SK-N-SH treated with all-trans-retinoic acid at 6 μM for 48 hours (cell line): ENCODE measurements around the gene SUGCT.

Experiments
- ATAC-seq: fragments of 200-7000 bp; cut with Tn5 transposase; 3 replicates; pipeline ENCODE4 v1.9.1; 2020; ENCODE audit warnings: mild to moderate bottlenecking, moderate library complexity
- ARNTL ChIP-seq: fragments of 450-650 bp; formaldehyde crosslinking; IDR thresholded peaks from 2 replicates; pipeline ENCODE4 v1.5.0; 2020; ENCODE audit warnings: low read depth, mild to moderate bottlenecking, moderate library complexity, borderline replicate concordance
- BACH2 ChIP-seq: fragments of 250-450 bp; sonication (Bioruptor Pico); IDR thresholded peaks from 2 replicates; pipeline ENCODE4 v1.9.0; 2021; ENCODE audit warnings: mild to moderate bottlenecking, borderline replicate concordance
- CSDC2 ChIP-seq: fragments of 250-450 bp; sonication (Bioruptor Pico); IDR thresholded peaks from 2 replicates; pipeline ENCODE4 v1.5.0; 2020; ENCODE audit warnings: mild to moderate bottlenecking, moderate library complexity
- ESRRG ChIP-seq: fragments of 250-450 bp; sonication (Bioruptor Pico); IDR thresholded peaks from 2 replicates; pipeline ENCODE4 v1.6.1; 2021; ENCODE audit warnings: mild to moderate bottlenecking
- GLIS3 ChIP-seq: fragments of 250-450 bp; sonication (Bioruptor Pico); IDR thresholded peaks from 2 replicates; pipeline ENCODE4 v1.5.0; 2020; ENCODE audit warnings: mild to moderate bottlenecking, moderate library complexity
- OSR1 ChIP-seq: fragments of 250-450 bp; sonication (Bioruptor Pico); IDR thresholded peaks from 2 replicates; pipeline ENCODE4 v1.8.0; 2022; ENCODE audit warnings: moderate library complexity, mild to moderate bottlenecking, inconsistent platforms
- PATZ1 ChIP-seq: fragments of 250-450 bp; sonication (Bioruptor Pico); IDR thresholded peaks from 2 replicates; pipeline ENCODE4 v1.8.0; 2020; ENCODE audit warnings: mild to moderate bottlenecking, moderate library complexity, borderline replicate concordance
- PPARA ChIP-seq: fragments of 250-450 bp; sonication (Bioruptor Pico); IDR thresholded peaks from 2 replicates; pipeline ENCODE4 v1.5.0; 2020; ENCODE audit warnings: mild to moderate bottlenecking, borderline replicate concordance
- RARB ChIP-seq: fragments of 250-450 bp; sonication (Bioruptor Pico); IDR thresholded peaks from 2 replicates; pipeline ENCODE4 v1.8.0; 2021; ENCODE audit warnings: mild to moderate bottlenecking, moderate library complexity
- TCF4 ChIP-seq: fragments of 250-450 bp; sonication (Bioruptor Pico); IDR thresholded peaks from 2 replicates; pipeline ENCODE4 v1.8.0; 2021; ENCODE audit warnings: mild to moderate bottlenecking, moderate library complexity, borderline replicate concordance
- TOX ChIP-seq: fragments of 250-450 bp; sonication (Bioruptor Pico); IDR thresholded peaks from 2 replicates; pipeline ENCODE4 v1.8.0; 2021; ENCODE audit warnings: mild to moderate bottlenecking, moderate library complexity, borderline replicate concordance
- TSHZ2 ChIP-seq: fragments of 250-450 bp; sonication (Bioruptor Pico); IDR thresholded peaks from 2 replicates; pipeline ENCODE4 v1.5.0; 2020; ENCODE audit warnings: mild to moderate bottlenecking, moderate library complexity
- ZC3H10 ChIP-seq: fragments of 250-450 bp; sonication (Bioruptor Pico); IDR thresholded peaks from 2 replicates; pipeline ENCODE4 v1.5.1; 2021; ENCODE audit warnings: mild to moderate bottlenecking, moderate library complexity
- ZNF565 ChIP-seq: fragments of 450-650 bp; formaldehyde crosslinking; conservative IDR thresholded peaks from 2 replicates; pipeline ENCODE4 v1.5.0; 2020; ENCODE audit warnings: low read depth, mild to moderate bottlenecking, moderate library complexity
- ZNF70 ChIP-seq: fragments of 450-650 bp; formaldehyde crosslinking; IDR thresholded peaks from 2 replicates; pipeline ENCODE4 v1.5.0; 2020; ENCODE audit warnings: mild to moderate bottlenecking, moderate library complexity
- ZNF8 ChIP-seq: fragments of 450-650 bp; formaldehyde crosslinking; IDR thresholded peaks from 2 replicates; pipeline ENCODE4 v1.5.0; 2020; ENCODE audit warnings: mild to moderate bottlenecking, moderate library complexity
- TF ChIP-seq, protein P1 (sequence below): fragments of 250-450 bp; sonication (Bioruptor Pico); IDR thresholded peaks from 2 replicates; pipeline ENCODE4 v1.5.1; 2021; ENCODE audit warnings: mild to moderate bottlenecking, moderate library complexity
- TF ChIP-seq, protein P2 (sequence below): fragments of 250-450 bp; sonication (Bioruptor Pico); IDR thresholded peaks from 2 replicates; pipeline ENCODE4 v1.8.0; 2021; ENCODE audit warnings: low read depth, mild to moderate bottlenecking, moderate library complexity, borderline replicate concordance

SUGCT gene

DNA sequence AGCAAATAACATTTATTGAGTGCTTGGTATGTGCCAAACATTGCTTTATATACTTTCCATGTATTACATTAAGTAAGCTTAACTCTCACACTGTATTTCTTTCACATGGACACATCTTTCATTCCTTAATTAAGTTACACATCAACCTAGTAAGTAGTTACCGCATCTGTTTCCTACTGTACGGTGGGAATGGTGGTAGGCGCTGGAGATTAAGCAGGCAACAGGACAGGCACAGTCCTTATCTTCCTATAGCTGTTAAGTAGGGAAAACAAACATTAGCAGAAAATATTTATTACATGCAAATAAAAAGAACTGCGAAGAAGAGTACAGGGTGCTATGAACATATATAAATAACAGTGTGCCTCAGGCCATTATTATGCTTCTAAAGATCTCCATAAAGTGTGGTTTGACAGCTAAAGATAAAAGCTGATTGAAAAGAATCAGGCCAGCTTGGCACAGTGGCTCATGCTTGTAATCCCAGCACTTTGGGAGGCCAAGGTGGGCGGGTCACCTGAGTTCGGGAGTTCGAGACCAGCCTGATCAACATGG lies 105.0 kb downstream of the SUGCT start:
- no peak; the same call in 2 of the 3 replicates for ATAC-seq
- TF ChIP-seq TSHZ2 (CRISPR knock-in tag) = 0 out of 2 replicates have a peak, but pooled peaks have one; percentile 42
- peak; percentile 58 for TF ChIP-seq TCF4 (CRISPR knock-in tag)
- no peak for TF ChIP-seq PATZ1 (CRISPR knock-in tag)
- no peak for TF ChIP-seq ZNF70 (CRISPR knock-in tag)
- TF ChIP-seq OSR1 (CRISPR knock-in tag) = no peak

GRCh38 chr7:40243076-40243475 lies 108.3 kb downstream of the SUGCT start:
- TF ChIP-seq GLIS3 (CRISPR knock-in tag) (no peak), ARNTL (CRISPR knock-in tag) (no peak), CSDC2 (CRISPR knock-in tag) (no peak), ZC3H10 (CRISPR knock-in tag) (no peak), ZNF8 (CRISPR knock-in tag) (no peak), RARB (no peak), PATZ1 (CRISPR knock-in tag) (no peak), PPARA (no peak), ZNF565 (CRISPR knock-in tag) (no peak), TSHZ2 (CRISPR knock-in tag) (no peak), OSR1 (CRISPR knock-in tag) (no peak)
- TF ChIP-seq, protein P1, sequence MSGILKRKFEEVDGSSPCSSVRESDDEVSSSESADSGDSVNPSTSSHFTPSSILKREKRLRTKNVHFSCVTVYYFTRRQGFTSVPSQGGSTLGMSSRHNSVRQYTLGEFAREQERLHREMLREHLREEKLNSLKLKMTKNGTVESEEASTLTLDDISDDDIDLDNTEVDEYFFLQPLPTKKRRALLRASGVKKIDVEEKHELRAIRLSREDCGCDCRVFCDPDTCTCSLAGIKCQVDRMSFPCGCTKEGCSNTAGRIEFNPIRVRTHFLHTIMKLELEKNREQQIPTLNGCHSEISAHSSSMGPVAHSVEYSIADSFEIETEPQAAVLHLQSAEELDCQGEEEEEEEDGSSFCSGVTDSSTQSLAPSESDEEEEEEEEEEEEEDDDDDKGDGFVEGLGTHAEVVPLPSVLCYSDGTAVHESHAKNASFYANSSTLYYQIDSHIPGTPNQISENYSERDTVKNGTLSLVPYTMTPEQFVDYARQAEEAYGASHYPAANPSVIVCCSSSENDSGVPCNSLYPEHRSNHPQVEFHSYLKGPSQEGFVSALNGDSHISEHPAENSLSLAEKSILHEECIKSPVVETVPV = no peak
- no peak for ATAC-seq

- no peak for ATAC-seq
- TF ChIP-seq ZNF565 (CRISPR knock-in tag) (no peak), TCF4 (CRISPR knock-in tag) (no peak), OSR1 (CRISPR knock-in tag) (no peak), PATZ1 (CRISPR knock-in tag) (no peak), TOX (CRISPR knock-in tag) (no peak), ZNF8 (CRISPR knock-in tag) (no peak), ZC3H10 (CRISPR knock-in tag) (no peak), ESRRG (CRISPR knock-in tag) (no peak), ZNF70 (CRISPR knock-in tag) (no peak), BACH2 (CRISPR knock-in tag) (no peak), TSHZ2 (CRISPR knock-in tag) (no peak), CSDC2 (CRISPR knock-in tag) (no peak)
- TF ChIP-seq, protein P2, sequence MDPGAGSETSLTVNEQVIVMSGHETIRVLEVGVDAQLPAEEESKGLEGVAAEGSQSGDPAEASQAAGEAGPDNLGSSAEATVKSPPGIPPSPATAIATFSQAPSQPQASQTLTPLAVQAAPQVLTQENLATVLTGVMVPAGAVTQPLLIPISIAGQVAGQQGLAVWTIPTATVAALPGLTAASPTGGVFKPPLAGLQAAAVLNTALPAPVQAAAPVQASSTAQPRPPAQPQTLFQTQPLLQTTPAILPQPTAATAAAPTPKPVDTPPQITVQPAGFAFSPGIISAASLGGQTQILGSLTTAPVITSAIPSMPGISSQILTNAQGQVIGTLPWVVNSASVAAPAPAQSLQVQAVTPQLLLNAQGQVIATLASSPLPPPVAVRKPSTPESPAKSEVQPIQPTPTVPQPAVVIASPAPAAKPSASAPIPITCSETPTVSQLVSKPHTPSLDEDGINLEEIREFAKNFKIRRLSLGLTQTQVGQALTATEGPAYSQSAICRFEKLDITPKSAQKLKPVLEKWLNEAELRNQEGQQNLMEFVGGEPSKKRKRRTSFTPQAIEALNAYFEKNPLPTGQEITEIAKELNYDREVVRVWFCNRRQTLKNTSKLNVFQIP = no peak
Observed at GRCh38 chr7:40244226-40244625, 109.4 kb downstream of the SUGCT start.
